ENCODE measurements around the gene IARS1. TPM values are rescaled to one million over a fixed set of nuclear protein-coding genes. Genes with fewer than 3 reads are reported as not detected.

The IARS1 gene
- total and polyA plus RNA-seq, 2 of the 4 experiments (the other 2 are of a cell fraction) = 85.3 to 414 TPM

- H2BK20ac ChIP-seq (ENCODE audit: low read depth, low read length) = no peak overlapping the region
- H4K91ac ChIP-seq (ENCODE audit: insufficient read depth, low read depth, low read length) = no peak overlapping the region
- WGBS, 2 experiments (ENCODE audit: extremely low coverage in 2 of 2, insufficient read length in 1 of 2) = 83% methylated on average over 2 of the region's 19 CpGs; no CpG with 5 or more reads in 1 of the 2 experiments
- no peak overlapping the region for H2BK15ac ChIP-seq (ENCODE audit: low read depth, low read length)
- no peak overlapping the region for H3K14ac ChIP-seq (replicated peaks; ENCODE audit: low read depth, low read length)
- no peaks in the 10 kb centered on the region for H4K20me1 ChIP-seq (ENCODE audit: insufficient read depth, low read length)
- in situ Hi-C loops (cut with MboI; ENCODE audit: low sequenced_read_pairs) (no loop called here), intact Hi-C loops (cut with micrococcal nuclease) (no loop called here), dilution Hi-C loops (cut with HindIII; ENCODE audit: low sequenced_read_pairs, unreplicated experiment) (no loop called here)
- no peaks in the 10 kb centered on the region for H3K4me1 ChIP-seq (ENCODE audit: control insufficient read depth, insufficient read depth, low read length)
- no peak overlapping the region for H2AK5ac ChIP-seq (ENCODE audit: low read depth, low read length)
- H3K23ac ChIP-seq (ENCODE audit: low read depth, low read length) = no peak overlapping the region
- ATAC-seq (ENCODE audit: low read depth) (no peak), DNase-seq (no peak)
- peaks cover 24 to 34% of the 10 kb centered on the region in 2 experiments for H3K79me1 ChIP-seq (ENCODE audit: low read depth in 1 of 2, low read length in 2 of 2)
- H3K27ac ChIP-seq (ENCODE audit: insufficient read depth, low read length) = no peak overlapping the region
- no peak overlapping the region for H3K9ac ChIP-seq (ENCODE audit: low read depth, low read length)
- no peak overlapping the region for H3K4ac ChIP-seq (ENCODE audit: low read depth, low read length)
- peaks cover 73% of the 10 kb centered on the region for H3K36me3 ChIP-seq (ENCODE audit: control insufficient read depth, insufficient read depth, low read length)
- no peak overlapping the region for H4K8ac ChIP-seq (ENCODE audit: low read depth in 2 of 2, low read length in 2 of 2)
- CTCF ChIA-PET = no interaction called here
- no peaks in the 10 kb centered on the region for H3K9me3 ChIP-seq (ENCODE audit: control insufficient read depth, insufficient read depth, low read length)
- H2AFZ ChIP-seq (replicated peaks; ENCODE audit: low read length, poor library complexity) = no peak overlapping the region
- peaks cover 8% of the 10 kb centered on the region; the same call in 1 of the 2 replicates for H3K9me1 ChIP-seq (ENCODE audit: insufficient read depth, low read length)
- no peak overlapping the region for H3K18ac ChIP-seq (ENCODE audit: low read depth, low read length)
- BruUV-seq (replicated peaks) = no TSS peak
- POLR2A ChIA-PET (ENCODE audit: unreplicated experiment) = no interaction called here
- H4K5ac ChIP-seq (ENCODE audit: low read depth, low read length) = no peak overlapping the region
- no peaks in the 10 kb centered on the region for H3K27me3 ChIP-seq (ENCODE audit: control insufficient read depth, insufficient read depth, low read length)
- H2AK9ac ChIP-seq (replicated peaks; ENCODE audit: low read depth, low read length, poor library complexity) = no peak overlapping the region
- no peak overlapping the region for H3K4me3 ChIP-seq (ENCODE audit: insufficient read depth, low read depth, low read length)
- no peak overlapping the region for H2BK120ac ChIP-seq (ENCODE audit: low read depth, low read length)
- no peak overlapping the region for H2BK5ac ChIP-seq (ENCODE audit: low read depth, low read length, poor library complexity, severe bottlenecking)
- H3K4me2 ChIP-seq (ENCODE audit: low read depth, low read length) = no peak overlapping the region
- H3K56ac ChIP-seq (ENCODE audit: extremely low read depth, insufficient read depth, low read length) = no peak overlapping the region
- no peak for TF ChIP-seq MAZ (IDR thresholded peaks at IDR 0.05; ENCODE audit: borderline replicate concordance, low read depth, low read length)
- TF ChIP-seq, protein P1, sequence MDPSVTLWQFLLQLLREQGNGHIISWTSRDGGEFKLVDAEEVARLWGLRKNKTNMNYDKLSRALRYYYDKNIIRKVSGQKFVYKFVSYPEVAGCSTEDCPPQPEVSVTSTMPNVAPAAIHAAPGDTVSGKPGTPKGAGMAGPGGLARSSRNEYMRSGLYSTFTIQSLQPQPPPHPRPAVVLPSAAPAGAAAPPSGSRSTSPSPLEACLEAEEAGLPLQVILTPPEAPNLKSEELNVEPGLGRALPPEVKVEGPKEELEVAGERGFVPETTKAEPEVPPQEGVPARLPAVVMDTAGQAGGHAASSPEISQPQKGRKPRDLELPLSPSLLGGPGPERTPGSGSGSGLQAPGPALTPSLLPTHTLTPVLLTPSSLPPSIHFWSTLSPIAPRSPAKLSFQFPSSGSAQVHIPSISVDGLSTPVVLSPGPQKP (IDR thresholded peaks at IDR 0.05; ENCODE audit: borderline replicate concordance, low read depth, low read length) = no peak
- TF ChIP-seq RCOR1 (IDR thresholded peaks at IDR 0.05; ENCODE audit: insufficient replicate concordance, low read length) = no peak
- TF ChIP-seq CHD1 (IDR thresholded peaks at IDR 0.05; ENCODE audit: low read depth, low read length) = no peak
- TF ChIP-seq CEBPB (IDR thresholded peaks at IDR 0.05; ENCODE audit: low read depth, low read length) = no peak
- no peak for TF ChIP-seq MAFK (IDR thresholded peaks at IDR 0.05; ENCODE audit: low read depth, low read length)
- TF ChIP-seq NFE2L2 (IDR thresholded peaks at IDR 0.05; ENCODE audit: low read depth, low read length) = no peak
- no peak for TF ChIP-seq CTCF (conservative IDR thresholded peaks at IDR 0.05; ENCODE audit: low read depth, low read length)
- no peak for TF ChIP-seq RAD21 (IDR thresholded peaks at IDR 0.05; ENCODE audit: low read length)
- TF ChIP-seq MXI1 (IDR thresholded peaks at IDR 0.05; ENCODE audit: borderline replicate concordance, low read depth, low read length) = no peak
- no peak for TF ChIP-seq FOS (IDR thresholded peaks at IDR 0.05; ENCODE audit: low read depth, low read length)
- TF ChIP-seq POLR2A (IDR thresholded peaks at IDR 0.05; ENCODE audit: low read depth, low read length) = no peak
- TF ChIP-seq SMC3 (IDR thresholded peaks at IDR 0.05; ENCODE audit: low read depth, low read length) = no peak
- no peak for TF ChIP-seq RFX5 (IDR thresholded peaks at IDR 0.05; ENCODE audit: low read depth, low read length)
- TF ChIP-seq USF2 (IDR thresholded peaks at IDR 0.05; ENCODE audit: low read depth, low read length) = no peak
These were observed 38.8 kb downstream of the IARS1 start for GRCh38 chr9:92254381-92255337.
